Mucosa of rectum (tissue), 2 donors: ENCODE measurements around the gene USP24.

Experiments
- H3K27ac ChIP-seq, 2 donors: one replicate each; pipeline ENCODE4 v1.7.0; 2013; ENCODE audit warnings: inconsistent platforms in 2 of 2, low read depth in 2 of 2, low read length in 2 of 2
- H3K27me3 ChIP-seq, 2 donors: one replicate each; pipeline ENCODE4 v1.7.0; 2013; ENCODE audit warnings: low read length in 2 of 2; ENCODE audit not compliant: control insufficient read depth in 2 of 2, insufficient read depth in 2 of 2
- H3K36me3 ChIP-seq, 2 donors: one replicate each; pipeline ENCODE4 v1.7.0; 2013; ENCODE audit warnings: low read length in 2 of 2; ENCODE audit not compliant: control insufficient read depth in 2 of 2, insufficient read depth in 2 of 2
- H3K4me1 ChIP-seq, 2 donors: one replicate each; pipeline ENCODE4 v1.7.0; 2013; ENCODE audit warnings: low read length in 2 of 2, mild to moderate bottlenecking in 1 of 2; ENCODE audit not compliant: control insufficient read depth in 2 of 2, insufficient read depth in 2 of 2
- H3K4me3 ChIP-seq, 2 donors: one replicate each; pipeline ENCODE4 v1.7.0; 2013; ENCODE audit warnings: low read length in 2 of 2
- H3K9ac ChIP-seq, 2 donors: one replicate each; pipeline ENCODE4 v1.7.0; 2013; ENCODE audit warnings: low read length in 2 of 2, low read depth in 1 of 2, mild to moderate bottlenecking in 1 of 2
- H3K9me3 ChIP-seq, 2 donors: one replicate each; pipeline ENCODE4 v1.7.0; 2013; ENCODE audit warnings: low read length in 2 of 2; ENCODE audit not compliant: control insufficient read depth in 2 of 2
- donor health status: healthy.
- donor health status: Normal muscosa, but diverticular disease.

USP24 gene

DNA sequence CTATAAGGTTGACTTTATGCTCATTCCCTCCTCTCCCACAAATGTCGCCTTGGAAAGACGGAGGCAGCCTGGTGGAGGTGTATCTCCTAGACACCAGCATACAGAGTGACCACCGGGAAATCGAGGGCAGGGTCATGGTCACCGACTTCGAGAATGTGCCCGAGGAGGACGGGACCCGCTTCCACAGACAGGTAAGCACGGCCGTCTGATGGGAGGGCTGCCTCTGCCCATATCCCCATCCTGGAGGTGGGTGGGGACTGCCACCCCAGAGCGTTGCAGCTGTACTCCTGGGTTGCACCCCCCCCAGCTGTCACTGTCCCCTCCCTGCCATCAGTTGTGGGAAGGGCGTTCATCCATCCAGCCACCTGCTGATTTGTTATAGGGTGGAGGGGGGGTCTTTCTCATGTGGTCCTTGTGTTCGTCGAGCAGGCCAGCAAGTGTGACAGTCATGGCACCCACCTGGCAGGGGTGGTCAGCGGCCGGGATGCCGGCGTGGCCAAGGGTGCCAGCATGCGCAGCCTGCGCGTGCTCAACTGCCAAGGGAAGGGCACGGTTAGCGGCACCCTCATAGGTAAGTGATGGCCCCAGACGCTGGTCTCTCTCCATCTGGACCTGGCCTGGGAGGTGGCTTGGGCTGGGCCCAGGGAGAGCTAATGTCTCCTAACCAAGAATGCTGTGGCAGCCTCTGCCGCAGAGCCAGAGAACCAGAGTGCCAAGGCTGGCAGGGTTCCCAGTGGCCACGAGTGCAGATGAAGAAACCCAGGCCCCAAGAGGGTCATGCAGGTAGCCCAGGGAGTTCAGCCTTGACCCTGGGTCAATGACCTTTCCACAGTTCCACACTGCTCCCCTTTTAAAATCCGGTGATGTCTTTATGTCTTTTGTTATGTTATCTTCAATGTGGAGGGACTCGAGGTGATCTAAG, 162.7 kb downstream of the USP24 start:
- Histone ChIP-seq H3K27ac (no peak overlapping the region), H3K27me3 (no peaks in the 10 kb centered on the region), H3K4me1 (no peaks in the 10 kb centered on the region)

GRCh38 chr1:55051621-55052020, 163.5 kb downstream of the USP24 start:
- peaks cover 0 to 3% of the 10 kb centered on the region in 2 donors for H3K36me3 ChIP-seq
- no peaks in the 10 kb centered on the region for H3K9me3 ChIP-seq
- H3K27ac ChIP-seq: no peak overlapping the region
- no peak overlapping the region for H3K9ac ChIP-seq
- no peaks in the 10 kb centered on the region for H3K4me1 ChIP-seq
- no peak overlapping the region for H3K4me3 ChIP-seq
- no peaks in the 10 kb centered on the region for H3K27me3 ChIP-seq

More for the DNA sequence above, 162.7 kb downstream of the USP24 start:
- no peaks in the 10 kb centered on the region for H3K9me3 ChIP-seq
- no peak overlapping the region for H3K9ac ChIP-seq
- peaks cover 3% of the 10 kb centered on the region in 2 donors for H3K36me3 ChIP-seq
- no peak overlapping the region for H3K4me3 ChIP-seq

DNA sequence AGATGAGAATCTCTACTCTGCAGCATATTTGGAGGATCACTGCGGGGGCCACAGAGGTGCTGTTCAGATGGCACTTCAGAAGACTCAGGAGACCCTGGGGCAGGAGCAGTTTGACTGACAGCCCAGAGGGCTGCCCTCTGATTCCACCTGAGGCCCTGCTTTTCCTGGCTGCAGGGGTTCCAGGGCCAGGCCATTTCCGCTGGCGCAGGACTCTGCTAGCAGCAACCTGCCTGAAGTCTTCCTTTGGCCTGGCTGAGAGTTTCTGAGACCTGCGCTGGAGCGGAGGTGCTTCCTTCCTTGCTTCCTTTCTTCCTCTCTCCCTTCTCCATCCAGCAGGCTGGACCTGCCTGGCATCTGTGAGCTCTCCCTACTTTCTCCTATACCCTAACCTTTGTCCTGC, 164.0 kb downstream of the USP24 start:
- Histone ChIP-seq H3K4me1 (no peaks in the 10 kb centered on the region), H3K36me3 (peaks cover 0 to 3% of the 10 kb centered on the region in 2 donors), H3K4me3 (no peak overlapping the region), H3K9me3 (no peaks in the 10 kb centered on the region), H3K27ac (no peak overlapping the region), H3K9ac (no peak overlapping the region), H3K27me3 (no peaks in the 10 kb centered on the region)

GRCh38 chr1:55050283-55050682, 164.9 kb downstream of the USP24 start:
- H3K36me3 ChIP-seq: peaks cover 0 to 3% of the 10 kb centered on the region in 2 donors
- no peak overlapping the region for H3K27ac ChIP-seq
- H3K9ac ChIP-seq: no peak overlapping the region
- no peak overlapping the region for H3K4me3 ChIP-seq
- H3K9me3 ChIP-seq: no peaks in the 10 kb centered on the region
- no peaks in the 10 kb centered on the region for H3K4me1 ChIP-seq
- no peaks in the 10 kb centered on the region for H3K27me3 ChIP-seq

DNA sequence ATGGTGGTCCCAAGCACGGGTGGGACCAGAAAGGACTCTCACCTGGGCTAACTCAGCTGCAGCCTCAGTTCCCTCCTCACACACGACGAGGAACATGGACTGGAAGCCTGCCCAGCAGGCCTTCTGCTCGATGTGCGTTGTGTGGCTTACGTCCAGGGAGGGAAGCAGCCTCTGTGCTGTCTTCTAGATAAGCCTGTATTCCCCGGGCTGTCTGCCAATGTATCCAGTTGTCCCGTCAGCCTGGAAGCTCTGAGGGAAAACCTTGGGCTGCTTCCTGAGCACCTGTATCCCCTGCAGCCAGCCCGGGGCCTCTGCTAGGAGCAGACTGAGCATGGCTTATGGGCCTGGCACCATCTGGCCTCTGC, 165.3 kb downstream of the USP24 start:
- Histone ChIP-seq H3K4me3 (no peak overlapping the region), H3K9me3 (no peaks in the 10 kb centered on the region)

GRCh38 chr1:55049271-55049913, 165.8 kb downstream of the USP24 start:
- no peaks in the 10 kb centered on the region for H3K27me3 ChIP-seq
- no peak overlapping the region for H3K9ac ChIP-seq
- H3K36me3 ChIP-seq: peaks cover 0 to 3% of the 10 kb centered on the region in 2 donors
- H3K27ac ChIP-seq: no peak overlapping the region
- no peaks in the 10 kb centered on the region for H3K4me1 ChIP-seq
- no peaks in the 10 kb centered on the region for H3K9me3 ChIP-seq
- H3K4me3 ChIP-seq: no peak overlapping the region

More for the DNA sequence above, 165.3 kb downstream of the USP24 start:
- Histone ChIP-seq H3K36me3 (peaks cover 0 to 3% of the 10 kb centered on the region in 2 donors), H3K9ac (no peak overlapping the region), H3K4me1 (no peaks in the 10 kb centered on the region), H3K27me3 (no peaks in the 10 kb centered on the region), H3K27ac (no peak overlapping the region)

- H3K4me1 ChIP-seq: no peaks in the 10 kb centered on the region
- H3K27ac ChIP-seq: no peak overlapping the region
- no peaks in the 10 kb centered on the region for H3K9me3 ChIP-seq
- no peak overlapping the region for H3K4me3 ChIP-seq
- no peaks in the 10 kb centered on the region for H3K27me3 ChIP-seq
- no peaks in the 10 kb centered on the region for H3K36me3 ChIP-seq
- H3K9ac ChIP-seq: no peak overlapping the region
These were observed 166.5 kb downstream of the USP24 start for GRCh38 chr1:55048453-55049270.

GRCh38 chr1:55047611-55048010, 167.6 kb downstream of the USP24 start:
- H3K4me1 ChIP-seq: no peaks in the 10 kb centered on the region
- no peaks in the 10 kb centered on the region for H3K9me3 ChIP-seq
- H3K27ac ChIP-seq: no peak overlapping the region
- H3K36me3 ChIP-seq: no peaks in the 10 kb centered on the region
- no peaks in the 10 kb centered on the region for H3K27me3 ChIP-seq
- H3K4me3 ChIP-seq: no peak overlapping the region
- no peak overlapping the region for H3K9ac ChIP-seq

- Histone ChIP-seq H3K4me1 (no peaks in the 10 kb centered on the region), H3K9ac (no peak overlapping the region), H3K4me3 (no peak overlapping the region), H3K27ac (no peak overlapping the region), H3K9me3 (no peaks in the 10 kb centered on the region), H3K36me3 (no peaks in the 10 kb centered on the region), H3K27me3 (no peaks in the 10 kb centered on the region)
These were observed 168.3 kb downstream of the USP24 start for GRCh38 chr1:55046871-55047270.

- Histone ChIP-seq H3K4me1 (no peaks in the 10 kb centered on the region), H3K27ac (no peak overlapping the region), H3K9ac (no peak overlapping the region), H3K9me3 (no peaks in the 10 kb centered on the region), H3K4me3 (no peak overlapping the region), H3K27me3 (peaks cover 0 to 7% of the 10 kb centered on the region in 2 donors), H3K36me3 (no peaks in the 10 kb centered on the region)
These were observed 169.7 kb downstream of the USP24 start for GRCh38 chr1:55045430-55045829.
